ENCODE measurements around the gene MAP4.
"Not testable (repeated sequence)": the region's sequence is repeated elsewhere in the genome, so short reads cannot be mapped to it uniquely, and the experiment has no call there.

The MAP4 gene

GRCh38 chr3:48013288-48013980 is 2.8 kb downstream of the MAP4 start:
- DNase-seq, result no peak

DNA sequence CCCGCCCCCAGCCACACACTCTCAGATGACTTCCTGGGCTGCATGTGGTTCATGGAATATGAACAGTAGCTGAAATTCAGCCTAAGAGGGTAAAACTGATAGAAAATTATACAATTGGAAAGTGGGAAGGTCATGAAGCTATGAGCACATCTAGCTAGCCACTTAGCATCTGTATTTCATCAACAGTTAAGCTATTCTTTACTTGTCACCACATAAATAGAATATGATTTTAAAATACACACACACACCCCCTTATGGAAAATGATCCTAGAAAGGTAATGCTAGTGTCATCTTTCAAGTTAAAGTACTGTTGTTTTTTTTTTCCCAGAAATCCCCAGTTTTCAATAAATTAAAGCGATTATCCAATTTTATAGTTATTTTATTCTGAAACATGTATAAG is 3.6 kb downstream of the MAP4 start:
- DNase-seq, result no peak

- DNase-seq, result not testable (repeated sequence)
Measured at GRCh38 chr3:48008066-48008465, 8.2 kb downstream of the MAP4 start.

DNA sequence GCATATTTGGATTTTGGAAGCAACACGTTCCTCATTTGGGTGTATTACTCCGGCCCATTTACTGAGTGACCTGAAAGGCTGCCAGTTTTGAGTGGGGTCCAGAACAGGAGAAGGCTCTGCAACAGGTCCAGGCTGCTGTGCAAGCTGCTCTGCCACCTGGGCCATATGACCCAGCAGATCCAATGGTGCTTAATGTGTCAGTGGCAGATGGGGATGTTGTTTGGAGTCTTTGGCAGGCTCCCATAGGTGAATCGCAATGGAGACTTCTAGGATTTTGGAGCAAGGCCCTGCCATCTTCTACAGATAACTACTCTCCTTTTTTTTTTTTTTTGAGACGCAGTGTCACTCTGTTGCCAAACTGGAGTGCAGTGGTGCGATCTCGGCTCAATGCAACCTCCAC is 8.9 kb downstream of the MAP4 start:
- not testable (repeated sequence) for DNase-seq

- not testable (repeated sequence) for DNase-seq
Measured at GRCh38 chr3:48006794-48007193, 9.4 kb downstream of the MAP4 start.

DNA sequence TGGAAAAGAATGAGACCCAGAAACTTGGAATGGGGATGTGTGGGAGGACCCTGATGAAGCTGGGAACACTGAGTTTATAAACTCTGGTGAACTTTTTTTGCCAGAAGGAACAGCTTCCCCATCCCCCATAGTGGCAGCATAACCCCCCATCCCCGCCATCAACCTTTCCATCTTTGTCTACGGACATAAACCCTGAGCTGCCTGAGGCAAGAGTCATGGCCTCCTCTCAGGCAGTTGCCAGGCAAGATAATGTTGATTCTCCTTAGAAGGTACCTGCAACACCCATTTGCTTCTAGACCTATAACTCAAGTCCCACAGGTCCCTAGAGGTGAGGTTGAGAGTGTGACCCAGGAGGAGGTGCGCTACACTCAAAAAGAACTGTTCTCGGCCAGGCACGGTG is 11.5 kb downstream of the MAP4 start:
- DNase-seq, result no peak

- no peak for DNase-seq
Measured at GRCh38 chr3:48002787-48003186, 13.4 kb downstream of the MAP4 start.

- DNase-seq, result no peak
Measured at GRCh38 chr3:48001991-48002390, 14.2 kb downstream of the MAP4 start.

DNA sequence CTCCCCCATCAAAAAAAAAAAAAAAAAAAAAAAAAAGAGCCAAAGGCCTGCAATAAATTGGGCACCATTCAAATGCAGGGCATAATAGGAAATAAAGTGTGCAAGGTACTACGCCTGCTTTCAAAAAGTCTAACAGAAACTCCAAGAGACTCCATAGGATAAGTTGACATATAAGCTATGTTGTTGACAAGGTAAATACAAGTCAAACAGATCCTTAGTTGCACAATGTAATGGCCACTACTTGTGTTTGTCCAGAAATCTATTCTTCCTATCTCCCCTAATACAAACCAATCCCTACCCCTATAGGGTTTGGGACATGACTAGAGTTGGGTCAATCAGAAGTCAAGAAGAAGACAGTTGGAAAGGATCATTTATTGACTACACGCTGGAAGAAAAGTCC is 16.0 kb downstream of the MAP4 start:
- no peak for DNase-seq

DNA sequence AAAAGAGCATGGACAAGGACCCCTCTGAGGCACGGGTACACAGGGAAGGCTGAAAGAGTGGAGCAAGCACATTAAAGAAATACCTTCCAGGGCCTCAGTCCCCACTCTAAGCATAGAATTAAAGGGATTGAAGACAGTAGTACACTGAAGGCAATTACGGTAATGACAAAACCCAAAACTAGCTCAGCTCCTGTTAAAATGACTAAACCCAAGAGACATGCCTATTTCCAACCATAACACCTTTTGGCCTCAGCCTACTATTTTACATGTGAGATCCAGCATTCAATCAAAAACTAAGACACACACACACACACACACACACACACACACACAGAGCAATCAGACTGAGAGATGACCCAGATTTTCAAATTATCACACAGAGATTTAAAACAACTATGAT is 19.8 kb downstream of the MAP4 start:
- DNase-seq, result no peak

DNA sequence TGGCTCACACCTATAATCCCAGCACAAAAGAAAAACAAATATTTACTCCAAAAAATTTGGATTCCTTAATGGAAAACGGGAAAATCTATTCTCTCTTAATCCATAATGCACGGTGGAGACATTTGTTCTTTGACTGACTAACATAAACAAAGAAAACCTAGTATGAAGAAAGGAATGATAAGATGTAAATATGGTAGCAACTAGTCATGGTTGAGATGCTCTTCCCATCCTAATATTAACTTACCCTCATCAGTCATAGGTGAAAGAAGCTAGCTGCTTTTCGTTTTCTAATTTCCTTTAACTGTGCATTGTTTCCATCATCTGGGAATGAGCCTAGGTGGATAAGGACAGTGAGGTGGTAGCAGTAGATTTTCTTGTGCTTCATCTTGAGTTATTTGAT is 22.0 kb downstream of the MAP4 start:
- DNase-seq, result no peak

GRCh38 chr3:47991341-47991740 is 24.9 kb downstream of the MAP4 start:
- no peak for DNase-seq

DNA sequence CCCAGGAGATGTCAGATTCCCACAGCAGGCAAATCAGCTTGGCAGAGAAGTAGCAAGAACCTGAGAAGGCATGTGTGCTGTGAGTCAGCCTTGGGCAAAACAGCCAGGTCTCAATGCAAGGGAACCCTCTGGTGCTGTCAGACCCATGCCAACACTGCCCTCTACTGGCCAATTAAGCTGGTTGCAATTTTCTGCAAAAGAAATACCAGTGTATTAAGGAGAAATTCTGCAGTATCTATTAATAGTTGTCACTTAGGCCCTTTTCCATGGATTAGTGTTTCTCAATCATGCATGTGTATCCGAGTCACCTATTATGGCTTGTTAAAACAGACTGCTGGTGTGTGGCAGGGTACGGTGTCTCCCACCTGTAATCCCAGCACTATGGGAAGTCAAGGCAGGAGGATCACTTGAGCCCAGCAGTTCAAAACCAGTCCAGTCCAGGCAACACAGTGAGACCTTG is 26.2 kb downstream of the MAP4 start:
- peak; percentile 61 to 71 for DNase-seq

GRCh38 chr3:47985381-47985780 is 30.8 kb downstream of the MAP4 start:
- DNase-seq, result no peak

DNA sequence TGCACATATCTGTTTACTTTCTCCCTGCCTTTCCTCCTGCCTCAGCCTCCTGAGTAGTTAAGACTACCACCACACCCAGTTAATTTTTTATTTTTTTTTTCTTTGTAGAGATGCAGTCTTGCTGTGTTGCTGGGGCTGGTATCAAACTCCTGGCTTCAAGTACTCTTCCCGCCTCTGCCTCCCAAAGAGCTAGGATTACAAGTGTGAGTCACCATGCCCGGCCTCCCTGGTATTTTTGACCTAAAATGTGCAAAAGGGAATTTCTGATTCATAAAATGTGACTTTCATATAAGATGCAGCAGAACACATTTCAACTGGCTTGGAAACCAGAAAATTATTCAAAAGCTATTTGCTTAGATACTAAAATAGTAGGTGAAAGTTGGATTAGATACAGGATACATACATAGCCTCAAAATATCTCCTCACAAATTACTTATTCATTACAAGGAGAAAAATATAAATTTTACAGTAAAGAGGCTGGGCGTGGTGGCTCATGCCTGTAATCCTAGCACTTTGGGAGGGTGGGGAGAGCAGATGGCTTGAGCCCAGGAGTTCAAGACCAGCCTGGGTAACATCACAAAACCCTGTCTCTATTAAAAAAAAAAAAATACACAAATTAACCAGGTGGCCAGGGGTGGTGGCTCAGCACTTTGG is 32.0 kb downstream of the MAP4 start:
- no peak for DNase-seq

DNA sequence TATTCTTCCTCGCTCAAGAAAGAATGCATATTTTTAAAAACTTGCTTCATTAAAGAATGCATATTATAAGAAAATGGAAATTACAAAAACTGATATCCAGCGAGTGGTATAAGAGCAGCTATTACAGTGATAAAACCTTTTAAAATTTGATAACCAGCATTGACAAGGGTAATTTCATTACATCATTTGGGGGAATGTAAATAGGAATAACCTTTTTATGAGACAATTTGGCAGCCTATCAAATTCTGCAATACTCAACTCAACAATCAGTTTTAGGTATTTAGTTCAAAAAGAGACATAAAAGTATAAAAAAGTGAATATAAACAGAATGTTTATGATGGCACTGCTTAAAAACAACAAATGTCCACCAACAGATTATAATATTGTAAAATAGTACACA is 35.4 kb downstream of the MAP4 start:
- no peak for DNase-seq

DNA sequence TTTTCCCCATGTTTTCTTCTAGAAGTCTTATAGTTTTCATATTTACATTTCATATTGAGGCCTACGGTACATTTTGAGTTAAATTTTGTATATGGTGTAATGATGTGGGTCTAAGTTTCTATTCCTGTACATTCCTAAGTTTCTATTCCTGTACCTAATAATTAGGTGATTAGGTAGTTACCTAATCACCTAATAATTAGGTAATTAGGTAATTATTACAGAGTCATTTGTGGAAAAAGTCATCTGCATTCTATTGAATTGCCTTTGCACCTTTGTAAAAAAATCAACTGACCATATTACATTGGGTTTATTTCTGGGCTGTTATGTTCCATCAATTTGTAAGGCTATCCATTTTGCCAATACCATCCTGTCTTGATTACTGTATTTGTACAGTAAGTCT is 37.1 kb downstream of the MAP4 start:
- no peak for DNase-seq

- DNase-seq, result no peak
Measured at GRCh38 chr3:47978386-47978785, 37.8 kb downstream of the MAP4 start.

DNA sequence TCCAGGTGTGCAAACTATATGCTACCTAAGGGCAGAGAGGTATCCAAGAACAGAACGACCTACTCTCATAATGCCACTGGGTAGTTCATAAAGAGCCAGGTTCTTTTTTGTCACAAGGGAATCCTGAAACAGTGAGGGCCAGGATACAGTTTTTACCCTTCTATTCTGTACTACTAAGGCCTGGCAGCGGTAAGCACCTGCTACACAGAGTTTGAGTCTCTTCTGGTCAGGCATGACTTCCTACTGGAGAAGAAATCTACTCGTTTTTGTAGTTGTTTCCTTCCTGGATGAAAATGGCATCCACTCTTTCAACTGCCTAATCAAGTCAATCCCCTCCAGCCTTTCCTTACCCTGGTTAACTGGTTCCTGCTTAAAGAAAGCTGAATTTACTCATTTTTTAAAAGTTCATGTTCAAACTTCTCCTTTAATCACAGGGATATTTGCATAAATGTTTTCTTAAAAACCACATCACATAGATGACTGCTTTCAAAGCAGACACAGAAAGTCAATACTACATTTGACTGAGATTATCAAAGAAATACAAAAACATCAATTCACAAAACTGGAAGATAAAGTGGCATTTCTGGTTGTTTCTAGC is 40.0 kb downstream of the MAP4 start:
- DNase-seq, result no peak

- no peak for DNase-seq
Measured at GRCh38 chr3:47974974-47975470, 41.2 kb downstream of the MAP4 start.

DNA sequence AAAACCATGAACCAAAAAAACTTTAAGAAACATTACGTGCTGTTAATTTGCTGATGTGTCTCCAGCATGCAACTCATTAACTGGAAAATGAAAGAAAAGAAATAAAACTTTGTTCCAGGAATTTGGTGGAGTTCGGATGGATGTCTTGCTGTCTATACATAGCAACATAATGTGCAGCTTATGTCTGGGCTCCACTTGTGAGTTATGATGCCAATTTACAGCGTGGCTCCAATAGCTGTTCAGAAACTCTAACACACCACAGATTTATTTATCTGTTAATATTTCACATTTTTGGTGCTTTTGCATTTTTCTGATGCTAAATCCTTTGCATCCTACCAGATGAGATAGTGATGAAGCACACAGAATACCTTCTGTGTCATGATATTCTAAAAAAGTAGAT is 45.1 kb downstream of the MAP4 start:
- no peak for DNase-seq

- DNase-seq, result no peak
Measured at GRCh38 chr3:47964740-47965139, 51.5 kb downstream of the MAP4 start.

DNA sequence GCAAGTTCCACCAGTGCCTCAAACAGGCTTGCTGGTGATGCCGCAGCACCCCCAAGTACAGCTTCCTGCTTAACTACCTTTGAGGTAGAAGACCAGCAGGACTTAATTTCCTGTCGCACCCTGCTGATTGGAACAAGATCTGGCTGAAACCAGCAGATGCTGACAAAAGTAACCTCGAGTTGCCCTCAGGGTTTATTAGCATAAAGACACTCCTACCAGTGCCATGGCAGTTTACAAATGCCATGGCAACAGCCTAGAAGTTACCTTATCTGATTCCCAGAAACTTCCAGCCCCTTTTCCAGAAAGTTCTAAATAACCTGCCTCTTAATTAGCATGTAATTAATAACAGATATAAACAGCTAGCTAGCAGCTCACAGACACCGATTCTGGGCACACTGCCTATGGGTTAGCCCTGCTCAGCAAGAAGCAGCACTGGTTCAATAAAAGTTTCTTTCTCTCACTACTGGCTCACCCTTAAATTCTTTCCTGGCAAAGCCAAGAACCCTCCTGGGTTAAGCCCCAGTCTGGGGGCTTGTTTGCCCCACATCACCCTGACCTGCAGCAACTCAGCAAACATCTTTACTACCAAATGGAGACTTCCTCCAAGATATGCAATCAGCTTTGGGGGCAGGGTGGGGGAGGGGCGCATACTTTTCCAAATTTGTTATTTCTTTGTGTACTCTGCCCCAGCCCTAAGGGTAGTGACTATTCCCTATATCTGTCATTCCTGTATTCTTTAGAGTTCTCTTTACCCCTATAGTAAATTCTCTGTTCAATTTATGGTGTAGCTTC is 54.2 kb downstream of the MAP4 start:
- DNase-seq, result no peak

All from activated T-cell treated with anti-CD3 and anti-CD28 coated beads, Interleukin-2, amount 50 U/mL, for 48 hours (primary cell).